SKM-1 treated with dmso at 0.1 percent for 144 hours (cell line): ENCODE results near the gene PTPRD.

Experiments
- DNase-seq: peaks from one replicate; lab custom pipeline; 2025; ENCODE audit not compliant: unreplicated experiment; lab: John Stamatoyannopoulos, UW

Gene PTPRD

GRCh38 chr9:8809741-8810140 is 1803.1 kb downstream of the PTPRD start:
- DNase-seq: no peak

GRCh38 chr9:8806150-8806549 is 1806.7 kb downstream of the PTPRD start:
- DNase-seq: no peak

- DNase-seq: no peak
These were observed 1808.2 kb downstream of the PTPRD start for GRCh38 chr9:8804613-8805012.

- no peak for DNase-seq
These were observed 1810.6 kb downstream of the PTPRD start for GRCh38 chr9:8802242-8802641.

DNA sequence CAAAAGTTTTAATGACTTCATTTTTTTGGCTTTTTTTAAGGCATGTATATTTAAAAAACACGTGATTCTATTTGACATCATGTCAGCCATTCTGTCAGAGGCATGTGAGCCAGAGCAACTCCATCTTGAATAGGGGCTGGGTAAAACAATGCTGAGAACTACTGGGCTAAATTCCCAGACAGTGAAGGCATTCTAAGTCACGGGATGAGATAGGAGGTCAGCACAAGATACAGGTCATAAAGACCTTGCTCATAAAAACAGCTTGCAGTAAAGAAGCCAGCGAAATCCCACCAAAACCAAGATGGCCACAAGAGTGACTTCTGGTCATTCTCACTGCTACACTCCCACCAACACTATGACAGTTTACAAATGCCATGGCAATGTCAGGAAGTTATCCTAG is 1812.6 kb downstream of the PTPRD start:
- no peak for DNase-seq

- no peak for DNase-seq
These were observed 1813.2 kb downstream of the PTPRD start for GRCh38 chr9:8799615-8800014.

DNA sequence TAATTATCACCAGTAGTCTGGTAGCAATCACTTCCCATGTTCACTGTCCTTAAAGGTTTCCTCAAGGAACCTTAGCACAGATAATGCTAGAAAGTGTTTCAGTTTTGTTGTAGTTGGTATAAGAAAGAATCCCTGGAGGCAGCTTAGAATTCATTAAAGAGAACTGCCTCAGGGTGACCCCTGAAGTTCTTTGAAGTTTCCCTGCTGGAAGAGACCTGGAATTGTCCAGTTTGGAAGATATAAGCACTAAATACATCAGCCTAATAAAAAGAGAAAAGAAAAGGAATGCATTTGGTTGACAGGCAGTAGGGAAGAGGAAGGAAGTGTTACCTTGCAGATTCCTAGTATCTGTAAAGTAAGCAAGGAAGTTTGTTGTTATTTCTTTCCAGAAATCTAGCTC is 1813.6 kb downstream of the PTPRD start:
- DNase-seq: no peak

- no peak for DNase-seq
These were observed 1828.0 kb downstream of the PTPRD start for GRCh38 chr9:8784838-8785237.

GRCh38 chr9:8783941-8784340 is 1828.9 kb downstream of the PTPRD start:
- no peak for DNase-seq

DNA sequence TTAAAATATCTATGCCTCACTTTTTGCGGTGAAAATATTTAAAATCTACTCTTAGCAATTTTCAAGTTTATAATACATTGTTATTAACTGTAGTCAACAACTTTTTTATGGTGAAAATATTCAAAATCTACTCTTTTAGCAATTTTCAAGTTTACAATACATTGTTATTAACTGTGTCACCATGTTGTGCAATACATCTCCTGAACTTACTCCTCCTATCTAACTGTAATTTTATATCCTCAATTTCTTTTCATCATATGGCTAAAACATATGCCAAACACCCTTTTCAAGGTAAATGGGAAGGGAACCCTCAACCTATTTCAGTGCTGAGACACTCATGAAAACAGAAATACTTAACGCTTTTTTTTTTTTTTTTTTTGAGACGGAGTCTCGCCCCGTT is 1830.6 kb downstream of the PTPRD start:
- no peak for DNase-seq

DNA sequence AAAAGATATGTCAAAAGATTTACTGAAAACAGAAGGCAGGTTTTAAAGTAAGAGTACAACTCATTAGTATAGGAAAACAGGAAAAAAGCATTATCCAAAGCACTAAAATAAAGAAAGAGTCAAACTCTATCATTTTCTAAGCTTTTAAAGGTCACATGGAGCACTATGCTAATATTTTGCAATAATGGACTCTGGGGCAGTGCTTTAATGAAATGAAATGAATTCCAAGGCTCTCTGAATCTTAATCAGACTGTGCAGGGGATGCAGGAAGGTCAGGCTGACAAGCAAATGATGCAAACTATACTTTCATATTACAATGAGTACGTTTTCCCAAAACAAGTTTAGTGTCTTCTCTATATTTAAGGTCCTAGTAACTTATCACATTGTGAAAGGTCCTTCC is 1831.3 kb downstream of the PTPRD start:
- no peak for DNase-seq

DNA sequence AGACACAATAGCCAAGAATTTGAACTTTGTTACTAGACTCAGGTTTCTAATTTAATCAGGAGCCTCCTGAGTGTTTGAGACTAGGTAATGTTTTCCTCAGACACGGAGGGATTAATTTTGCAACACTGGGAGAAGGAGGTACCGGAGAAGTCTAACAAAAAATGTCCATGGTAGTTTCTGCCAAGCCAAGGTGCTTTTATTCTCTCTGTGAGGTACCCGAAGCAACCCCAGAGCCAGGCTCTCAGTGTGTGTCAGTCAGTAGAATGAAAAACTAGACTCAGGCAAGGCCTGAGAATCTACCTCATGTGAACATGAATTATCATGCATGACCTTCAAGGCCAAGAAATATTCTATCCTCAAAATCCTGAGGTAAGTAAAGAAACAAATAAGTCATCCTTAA is 1832.4 kb downstream of the PTPRD start:
- no peak for DNase-seq

DNA sequence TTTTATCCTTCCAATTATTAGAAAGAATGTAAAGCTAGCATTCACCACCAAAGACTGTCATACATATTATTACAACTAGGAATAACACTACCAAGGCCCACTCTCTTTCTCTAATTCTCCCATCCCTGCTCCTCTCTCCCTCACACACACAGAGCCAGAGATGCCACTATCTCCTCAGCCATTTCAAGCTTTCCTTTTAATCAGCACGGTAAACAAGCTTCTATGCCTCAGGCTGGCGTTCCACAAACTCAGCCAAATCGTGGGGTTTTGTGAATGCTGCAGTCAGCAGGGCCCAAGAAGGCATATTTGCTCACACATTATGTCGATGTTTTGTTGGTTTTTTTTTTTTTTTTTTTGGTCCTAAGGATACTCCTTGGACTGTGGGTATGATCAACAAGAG is 1833.3 kb downstream of the PTPRD start:
- no peak for DNase-seq

GRCh38 chr9:8778356-8778755 is 1834.4 kb downstream of the PTPRD start:
- DNase-seq: no peak

DNA sequence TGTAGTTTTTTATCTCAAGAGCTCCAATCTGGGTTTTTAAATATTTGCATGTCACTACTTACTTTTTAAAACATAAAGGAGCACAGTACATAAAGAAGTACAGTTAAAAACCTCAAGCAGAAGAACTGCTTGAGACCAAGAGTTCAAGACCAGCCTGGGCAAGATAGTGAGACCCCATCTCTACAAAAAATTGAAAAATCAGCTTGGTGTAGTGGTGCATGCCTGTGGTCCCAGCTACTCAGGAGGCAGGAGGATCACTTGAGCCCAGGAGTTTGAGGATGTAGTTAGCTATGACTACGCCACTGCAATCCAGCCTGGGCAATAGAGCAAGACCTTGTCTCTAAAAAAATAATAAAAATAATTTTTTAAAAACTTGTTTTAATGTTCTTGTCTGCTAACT is 1840.5 kb downstream of the PTPRD start:
- no peak for DNase-seq

DNA sequence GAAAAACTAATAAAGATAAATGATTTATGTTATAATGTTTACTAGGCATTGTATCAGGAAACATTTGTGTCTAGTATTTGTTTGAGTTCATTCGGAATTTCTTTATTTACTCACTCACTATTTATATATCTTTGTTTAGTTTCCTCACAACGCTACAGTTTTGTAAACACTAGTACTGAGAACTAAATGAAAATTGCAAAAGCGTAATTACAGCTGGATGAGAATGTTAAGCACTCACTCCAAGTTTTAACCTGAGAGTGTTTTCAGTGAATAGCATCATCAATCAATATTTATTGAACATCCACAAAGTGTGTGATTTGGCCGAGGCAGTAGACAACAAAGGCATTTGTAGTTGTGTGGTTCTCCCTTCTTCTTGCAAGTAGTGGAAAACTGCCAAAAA is 1843.6 kb downstream of the PTPRD start:
- DNase-seq: no peak

GRCh38 chr9:8766096-8766495 is 1846.7 kb downstream of the PTPRD start:
- DNase-seq: no peak

DNA sequence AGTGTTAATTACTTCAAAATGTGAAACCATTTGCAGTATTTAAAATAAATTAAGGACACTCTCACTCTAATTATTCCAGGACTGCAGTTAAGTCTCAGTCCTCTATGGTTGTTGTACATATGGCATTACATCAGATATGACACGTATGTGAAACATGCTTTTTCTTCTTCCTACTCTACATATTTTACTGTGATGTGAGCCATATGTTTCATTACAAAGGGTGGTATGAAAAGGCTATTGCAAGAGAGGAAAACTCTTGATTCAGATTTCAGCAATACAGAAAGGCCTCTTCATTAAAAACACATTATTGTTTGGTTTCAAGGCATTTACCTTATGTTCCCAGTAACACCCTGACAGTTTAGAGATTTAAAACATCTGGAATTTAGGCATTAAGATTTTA is 1848.8 kb downstream of the PTPRD start:
- DNase-seq: no peak

GRCh38 chr9:8762479-8763085 is 1850.2 kb downstream of the PTPRD start:
- no peak for DNase-seq

DNA sequence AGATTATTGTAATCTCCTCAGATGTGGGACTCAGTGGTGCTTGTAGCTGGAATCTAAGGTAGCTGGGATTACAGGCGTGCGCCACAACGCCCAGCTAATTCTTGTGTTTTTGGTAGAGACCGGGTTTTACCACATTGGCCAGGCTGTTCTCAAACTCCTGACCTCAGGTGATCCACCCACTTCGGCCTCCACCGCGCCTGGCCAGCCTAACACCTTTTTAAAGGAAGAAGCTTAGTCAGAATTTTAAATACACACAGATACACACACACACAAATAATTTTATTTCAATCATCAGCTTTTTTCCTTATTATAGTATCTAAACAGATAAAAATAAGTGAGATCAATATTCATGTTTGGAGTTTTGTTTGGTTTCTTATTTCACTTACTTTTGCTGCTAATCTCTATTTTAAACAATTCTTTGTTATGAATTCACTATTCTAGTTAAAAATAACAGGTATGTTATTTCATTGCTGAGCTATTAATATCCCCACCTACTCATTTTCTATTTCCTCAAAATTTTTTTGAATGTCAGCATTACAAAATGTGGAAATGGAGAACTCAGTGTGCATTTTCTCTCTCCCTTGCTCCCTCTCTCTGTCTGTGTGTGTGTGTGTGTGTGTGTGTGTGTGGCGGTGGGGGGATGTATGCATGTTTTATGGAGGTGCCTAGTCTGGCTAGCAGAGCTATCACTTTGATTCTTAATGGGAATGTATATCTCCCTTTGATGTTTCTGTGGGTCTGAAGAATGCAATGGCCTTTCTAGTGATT is 1852.6 kb downstream of the PTPRD start:
- DNase-seq: no peak

DNA sequence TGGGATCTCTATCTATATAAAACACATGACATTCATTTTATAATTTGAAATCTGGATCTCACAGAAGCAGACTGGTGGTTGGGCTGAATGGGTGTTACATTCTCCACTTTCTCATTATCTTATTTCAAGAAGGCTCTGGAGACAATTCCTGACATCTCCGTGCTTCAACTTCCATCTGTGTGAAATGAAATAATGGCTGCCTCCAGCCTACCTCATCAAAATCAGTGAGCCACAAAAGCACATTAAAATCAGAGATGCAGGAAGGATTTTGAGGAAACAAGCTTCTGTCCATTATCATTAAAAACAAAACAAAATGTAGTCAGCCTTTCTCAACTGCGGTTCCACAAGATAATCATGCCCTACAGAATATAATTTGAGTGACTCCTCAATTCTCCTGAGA is 1854.9 kb downstream of the PTPRD start:
- no peak for DNase-seq

DNA sequence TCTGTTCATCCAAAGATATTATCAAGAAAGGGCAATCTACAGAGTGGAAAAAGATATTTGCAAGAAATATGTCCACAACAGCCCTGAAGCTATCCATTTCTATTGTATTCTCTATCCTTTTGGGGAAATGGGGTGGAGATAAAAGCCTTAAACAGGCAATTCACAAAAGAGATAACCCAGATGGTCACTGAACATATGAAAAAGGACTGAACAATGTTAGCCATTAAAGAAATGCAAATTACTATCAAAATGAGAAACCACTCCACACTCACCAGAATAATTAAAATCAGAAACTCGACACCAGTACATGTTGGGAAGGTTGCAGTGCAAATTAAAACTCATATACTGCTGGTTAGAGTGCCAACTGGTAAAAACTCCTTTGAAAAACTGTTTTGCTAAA is 1858.1 kb downstream of the PTPRD start:
- DNase-seq: no peak

- no peak for DNase-seq
These were observed 1861.3 kb downstream of the PTPRD start for GRCh38 chr9:8751406-8751930.
